Activated CD4-positive, CD25-positive, alpha-beta regulatory T cell treated with anti-CD3 and anti-CD28 coated beads, Interleukin-2, amount 50 U/mL, for 72 hours (primary cell): Measurements from ENCODE around the gene CCL27.

Source experiments
- DNase-seq: peaks from one replicate; pipeline ENCODE4 v3.0.0; 2021

The CCL27 gene

DNA sequence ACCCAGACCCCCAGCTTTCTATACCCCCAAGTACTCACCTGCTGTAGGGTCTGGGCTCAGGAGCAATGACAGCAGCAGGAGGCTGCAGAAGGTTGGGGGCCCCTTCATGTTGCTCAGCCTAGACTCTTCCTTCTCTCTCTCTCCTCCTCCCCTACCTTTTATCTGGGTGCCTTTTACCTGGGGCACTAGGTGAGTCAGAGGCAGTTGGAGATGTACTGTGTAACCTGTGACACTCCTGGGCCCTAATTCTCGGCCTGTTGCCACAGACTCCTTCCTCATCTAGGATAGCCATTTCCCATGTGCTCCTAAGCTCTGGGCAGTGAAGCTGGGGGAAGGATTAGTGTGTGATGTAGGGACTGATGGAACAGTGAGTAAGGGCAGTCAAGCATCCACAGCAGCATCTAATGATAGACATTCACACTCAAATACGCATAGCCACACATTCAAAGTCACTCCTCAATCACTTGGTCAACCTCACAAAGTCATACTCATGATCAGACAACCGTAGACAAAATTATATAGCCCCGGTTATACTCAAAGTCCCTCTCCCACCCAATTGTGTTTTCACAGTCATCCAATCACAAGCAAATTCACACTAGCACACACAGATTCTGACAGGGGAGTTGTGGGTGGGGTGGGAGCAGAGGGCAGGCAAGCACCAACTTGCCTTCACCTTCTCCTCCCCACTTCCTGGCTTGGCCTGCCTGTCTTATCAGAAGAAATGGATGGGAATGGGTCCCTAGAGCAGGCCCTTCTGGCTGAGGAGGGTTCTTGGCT, at the start of gene CCL27:
CCL27 (minus strand) TSS at position 132 of the 777 bp plus-strand sequence; CDS start at position 108, 24 bp downstream.
- no peak for DNase-seq

GRCh38 chr9:34712140-34712539, 49.7 kb upstream of the CCL27 start:
- no peak for DNase-seq

- DNase-seq = no peak
Observed at GRCh38 chr9:34710023-34710422, 47.6 kb upstream of the CCL27 start, which contains the start of gene CCL21. TSS of gene CCL21 (minus strand) at chr9:34710136. CDS start at chr9:34710066, 70 bp downstream.

GRCh38 chr9:34709196-34709978, 46.9 kb upstream of the CCL27 start:
- no peak for DNase-seq

- no peak for DNase-seq
Observed at GRCh38 chr9:34707130-34707529, 44.7 kb upstream of the CCL27 start.

- DNase-seq = peak; percentile 82
Observed at GRCh38 chr9:34701769-34702736, 39.6 kb upstream of the CCL27 start.

- DNase-seq = peak; percentile 84
Observed at GRCh38 chr9:34701023-34701768, 38.7 kb upstream of the CCL27 start.

- DNase-seq = no peak
Observed at GRCh38 chr9:34694811-34695210, 32.4 kb upstream of the CCL27 start.

GRCh38 chr9:34693560-34693959, 31.1 kb upstream of the CCL27 start:
- no peak for DNase-seq

DNA sequence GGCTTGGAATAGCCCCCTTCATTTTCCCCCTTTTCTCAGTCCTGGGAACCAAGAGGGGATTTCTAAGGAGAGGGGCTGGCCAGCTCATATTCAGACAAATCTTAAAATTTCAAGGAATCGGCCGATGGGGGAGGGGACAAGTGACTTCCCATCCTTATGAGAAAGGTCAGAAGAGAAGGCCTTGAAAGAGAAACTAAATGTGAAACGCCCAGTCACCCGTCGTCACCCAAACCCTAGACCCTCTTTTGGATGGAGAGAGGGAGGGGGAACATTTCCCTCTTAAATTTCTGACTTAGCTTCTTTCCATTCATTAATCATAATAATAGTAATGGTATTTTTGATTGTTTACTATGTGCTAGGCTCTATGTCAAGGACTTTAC, 29.5 kb upstream of the CCL27 start:
- DNase-seq = no peak

DNA sequence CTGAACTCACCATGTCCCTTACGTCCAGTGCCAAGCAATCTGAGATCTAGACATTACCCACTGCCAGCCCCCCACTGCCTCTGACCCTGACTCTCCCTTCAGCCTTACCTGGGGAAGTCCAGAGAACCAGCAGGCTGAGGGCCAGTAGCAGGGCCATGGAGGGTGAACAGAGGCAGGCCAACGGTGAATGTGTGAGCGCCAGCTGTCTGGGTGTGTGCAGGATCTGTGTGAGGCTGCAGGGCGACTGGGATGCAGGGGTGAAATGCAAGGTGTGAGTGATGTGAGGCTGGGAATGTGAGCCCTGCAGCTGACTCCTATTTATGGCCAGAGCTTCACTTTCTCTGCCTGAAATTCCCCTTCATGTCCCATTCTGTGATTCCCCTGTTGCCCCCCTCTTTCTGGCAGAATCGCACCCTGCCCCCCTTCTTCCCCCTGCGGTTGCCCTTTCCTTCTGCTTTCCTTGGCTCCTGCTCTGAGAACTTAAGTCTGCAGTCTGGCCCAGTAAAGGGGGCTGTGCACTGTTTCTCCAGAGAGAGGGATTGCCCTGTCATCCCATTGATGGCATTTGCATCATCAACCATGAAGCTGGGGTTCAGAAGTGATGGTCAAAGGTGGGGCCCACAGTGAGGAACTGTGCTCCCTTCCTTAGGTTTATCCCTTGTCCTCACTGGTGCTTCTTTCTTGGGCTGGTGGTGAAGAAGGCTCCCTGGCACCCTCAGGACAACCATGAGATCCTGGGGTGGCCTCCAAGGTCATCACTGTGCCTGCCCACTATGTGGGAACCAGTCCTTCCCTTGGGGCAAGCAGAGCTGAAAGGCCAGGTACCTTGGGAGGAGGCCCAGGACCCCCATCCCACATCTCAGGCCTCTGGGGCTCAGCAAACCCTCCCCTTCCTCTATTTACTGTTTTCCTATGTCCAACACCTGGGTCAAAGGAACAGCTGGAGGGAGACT, 28.8 kb upstream of the CCL27 start, which contains the start of gene CCL19:
CCL19 (minus strand) TSS at position 294 of the 953 bp plus-strand sequence; CDS start at position 157, 137 bp downstream.
- DNase-seq = no peak

DNA sequence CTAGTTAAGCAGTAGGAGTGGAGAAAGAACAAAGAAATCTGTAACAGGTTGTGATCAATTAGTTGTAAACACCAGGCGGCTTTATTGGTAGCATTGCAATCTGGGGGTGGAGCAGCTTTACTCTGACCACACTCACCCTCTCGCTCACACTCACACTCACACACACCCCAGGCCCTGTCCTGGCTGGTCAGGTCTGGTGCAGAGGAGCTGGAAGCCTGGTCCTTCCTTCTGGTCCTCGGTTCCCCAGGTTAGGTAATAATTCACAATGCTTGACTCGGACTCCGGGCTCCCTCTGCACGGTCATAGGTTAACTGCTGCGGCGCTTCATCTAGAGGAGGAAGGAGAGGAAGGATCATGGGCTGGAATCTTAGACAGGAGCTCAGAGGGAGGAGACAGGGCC, 27.1 kb upstream of the CCL27 start:
- no peak for DNase-seq

DNA sequence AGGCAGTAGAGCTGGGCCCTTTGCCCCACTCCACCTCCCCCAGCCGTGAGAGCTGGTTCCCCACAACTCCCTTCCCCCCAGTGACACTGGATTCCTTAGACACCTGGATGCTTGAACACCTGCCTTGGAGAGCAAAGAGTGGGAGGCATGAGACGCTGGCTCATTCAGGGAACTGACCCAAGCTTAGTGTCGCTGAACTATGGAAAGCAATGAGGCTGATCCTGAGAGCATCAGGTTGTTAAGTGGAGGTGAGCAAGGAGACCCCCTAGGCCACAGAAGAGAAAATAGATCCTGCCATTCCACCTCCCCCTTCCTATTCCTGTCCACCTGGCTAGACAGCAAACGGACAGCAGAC, 26.6 kb upstream of the CCL27 start:
- DNase-seq = no peak

- DNase-seq = no peak
Observed at GRCh38 chr9:34688329-34689115, 26.1 kb upstream of the CCL27 start.

DNA sequence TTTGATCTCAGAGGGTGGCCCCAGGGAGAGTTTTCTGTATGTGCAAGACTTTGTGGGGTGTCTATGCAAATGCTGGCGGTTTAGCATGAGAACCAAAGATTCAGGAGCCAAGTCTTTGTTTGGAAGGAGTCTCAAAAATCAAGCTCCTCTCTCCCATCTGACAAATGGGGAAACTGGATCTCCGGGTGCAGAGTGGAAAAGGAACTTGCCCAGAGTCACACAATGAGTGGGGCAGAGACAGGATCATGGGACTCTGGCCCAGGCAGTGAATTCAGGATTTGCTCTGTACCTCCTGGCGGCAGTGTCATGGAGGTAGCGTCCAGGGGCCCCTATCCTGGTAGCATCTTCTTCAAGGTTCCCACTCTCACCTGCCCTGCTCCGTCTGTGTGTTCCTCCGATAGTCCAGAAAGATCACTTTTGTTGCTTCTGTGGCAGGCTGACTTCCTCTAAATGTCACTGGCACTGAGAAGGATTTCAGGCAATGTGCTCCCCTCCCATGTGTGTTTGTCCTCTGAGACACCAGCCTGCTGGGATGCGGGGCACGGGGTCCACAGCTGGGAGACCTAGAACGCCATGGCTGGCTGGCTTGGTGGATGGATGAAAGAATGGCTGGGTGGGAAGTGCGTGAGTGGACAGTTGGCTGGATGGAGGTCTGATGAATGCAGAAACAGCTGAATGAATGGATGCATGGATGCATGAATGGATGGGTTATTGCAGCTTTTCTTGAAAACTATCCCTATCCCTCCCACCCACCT, 25.0 kb upstream of the CCL27 start:
- DNase-seq = no peak

DNA sequence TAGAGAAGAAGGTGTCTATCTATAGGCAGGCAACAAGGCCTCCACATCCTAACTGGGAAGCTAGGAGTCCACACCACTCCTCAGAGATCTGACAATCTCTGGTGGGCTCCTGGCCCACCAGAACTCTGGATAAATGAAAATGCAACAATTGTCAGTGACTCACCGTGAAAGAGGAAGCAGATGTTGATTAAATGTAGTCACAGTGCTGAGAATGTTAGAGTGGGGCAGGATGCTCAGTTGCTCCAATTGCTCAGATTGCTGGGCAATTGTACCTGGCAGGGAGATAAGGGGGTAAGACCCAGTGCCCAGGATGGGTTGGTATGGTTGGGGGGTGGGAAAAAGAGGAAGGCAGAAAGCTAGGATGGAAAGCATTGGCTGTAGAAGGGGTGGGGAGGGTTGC, 24.3 kb upstream of the CCL27 start:
- DNase-seq = no peak

- no peak for DNase-seq
Observed at GRCh38 chr9:34686231-34686630, 23.8 kb upstream of the CCL27 start.

GRCh38 chr9:34685591-34685990, 23.1 kb upstream of the CCL27 start:
- DNase-seq = no peak

- no peak for DNase-seq
Observed at GRCh38 chr9:34684816-34685215, 22.4 kb upstream of the CCL27 start.
